ENCODE data around the gene THSD4. TPM values are rescaled to one million over a fixed set of nuclear protein-coding genes. Genes with fewer than 3 reads are reported as not detected.

THSD4 gene
- total and polyA plus RNA-seq, 9 of the 15 experiments (the other 6 are each of a cell fraction or from before 2014, with no cell fraction given) = 0.04 TPM; not detected in 5

- TF ChIP-seq PBX2 (CRISPR knock-in tag; IDR thresholded peaks at IDR 0.05; ENCODE audit: low read depth) (no peak), PBX2 (tag; conservative IDR thresholded peaks at IDR 0.05; ENCODE audit: low read depth) (no peak), BCL6 (CRISPR knock-in tag; IDR thresholded peaks at IDR 0.05) (no peak)
Measured at GRCh38 chr15:71219101-71219500, 103.8 kb downstream of the THSD4 start (continued).

- POLR2A ChIA-PET = no interaction called here
- ATAC-seq (no peak), FAIRE-seq (no peak), DNase-seq (ENCODE audit: extremely low read depth in 1 of 4, low spot score in 3 of 4) (no peak)
- 0% methylated on average over 2 of the region's 2 CpGs for WGBS (ENCODE audit: insufficient coverage, low coverage, missing lambda C conversion rate)
- H3K4me2 ChIP-seq (ENCODE audit: insufficient read depth, low read length) = no peak overlapping the region
- no peak overlapping the region for H2AFZ ChIP-seq (ENCODE audit: low read depth, low read length)
- H3K4me3 ChIP-seq = no peak overlapping the region
- no peaks in the 10 kb centered on the region for H3K36me3 ChIP-seq (ENCODE audit: control insufficient read depth, insufficient read depth, low read length)
- no peak for TF ChIP-seq RAD51 (IDR thresholded peaks at IDR 0.05; ENCODE audit: borderline replicate concordance, low read depth)
- no peak for TF ChIP-seq CBX5 (IDR thresholded peaks at IDR 0.05; ENCODE audit: borderline replicate concordance, low read depth)
- TF ChIP-seq ZNF280B (CRISPR knock-in tag; IDR thresholded peaks at IDR 0.05) = no peak
- TF ChIP-seq ZNF124 (CRISPR knock-in tag; IDR thresholded peaks at IDR 0.05) = no peak
- TF ChIP-seq ELF1 (tag; IDR thresholded peaks at IDR 0.05) = no peak
- no peak for TF ChIP-seq PTTG1 (tag; IDR thresholded peaks at IDR 0.05; ENCODE audit: low read depth)
- H3K79me2 ChIP-seq (ENCODE audit: control insufficient read depth, insufficient read depth, low read length) = no peaks in the 10 kb centered on the region
- no peaks in the 10 kb centered on the region for H4K20me1 ChIP-seq (replicated peaks; ENCODE audit: control insufficient read depth, insufficient read depth, low read length)
- intact Hi-C loops (cut with micrococcal nuclease) (no loop called here), in situ Hi-C loops (cut with MboI) (no loop called here)
- H3K27me3 ChIP-seq (ENCODE audit: control insufficient read depth in 2 of 2, insufficient read depth in 2 of 2, low read length in 2 of 2) = no peaks in the 10 kb centered on the region
- no peaks in the 10 kb centered on the region for H3K4me1 ChIP-seq (replicated peaks in 1 of 2; ENCODE audit: control insufficient read depth in 2 of 2, insufficient read depth in 2 of 2, low read length in 2 of 2)
- no peak overlapping the region for H3K9ac ChIP-seq (ENCODE audit: insufficient read depth in 1 of 2, low read depth in 2 of 2, low read length in 2 of 2)
- no peaks in the 10 kb centered on the region for H3K9me1 ChIP-seq (ENCODE audit: control insufficient read depth, insufficient read depth, low read length)
- CTCF ChIA-PET (ENCODE audit: low intra/inter-chr PET ratio) = no interaction called here
- H3K9me3 ChIP-seq (replicated peaks; ENCODE audit: control insufficient read depth, insufficient read depth, low read depth, low read length) = no peaks in the 10 kb centered on the region
- BruUV-seq (replicated peaks) = no TSS peak
- H3K27ac ChIP-seq (ENCODE audit: extremely low read depth, low read depth, low read length) = no peak overlapping the region
Measured at GRCh38 chr15:71219645-71220044, 104.4 kb downstream of the THSD4 start.
